ENCODE data around the gene DEF6.
A peak's percentile ranks its signal among the peaks of the same experiment; 100 is the strongest.

Gene DEF6

DNA sequence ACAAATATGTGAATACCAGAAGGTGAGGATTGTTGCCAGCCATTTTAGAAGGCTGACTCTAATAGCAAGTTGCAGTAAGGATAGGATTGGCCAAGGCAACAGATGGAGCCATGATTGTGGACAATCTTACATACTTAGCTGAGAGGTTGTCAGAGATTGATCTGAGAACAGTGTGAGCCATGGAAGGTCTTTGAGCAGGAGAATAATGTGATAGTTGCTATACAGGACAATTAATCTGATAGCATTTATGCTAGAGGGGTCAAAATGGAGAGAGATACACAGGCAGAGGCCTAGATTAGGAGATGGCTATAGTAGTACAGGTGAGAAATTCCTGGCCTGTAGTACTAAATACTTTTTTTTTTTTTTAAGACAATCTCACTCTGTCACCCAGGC is 68.6 kb downstream of the DEF6 start:
- TF ChIP-seq, protein P1, sequence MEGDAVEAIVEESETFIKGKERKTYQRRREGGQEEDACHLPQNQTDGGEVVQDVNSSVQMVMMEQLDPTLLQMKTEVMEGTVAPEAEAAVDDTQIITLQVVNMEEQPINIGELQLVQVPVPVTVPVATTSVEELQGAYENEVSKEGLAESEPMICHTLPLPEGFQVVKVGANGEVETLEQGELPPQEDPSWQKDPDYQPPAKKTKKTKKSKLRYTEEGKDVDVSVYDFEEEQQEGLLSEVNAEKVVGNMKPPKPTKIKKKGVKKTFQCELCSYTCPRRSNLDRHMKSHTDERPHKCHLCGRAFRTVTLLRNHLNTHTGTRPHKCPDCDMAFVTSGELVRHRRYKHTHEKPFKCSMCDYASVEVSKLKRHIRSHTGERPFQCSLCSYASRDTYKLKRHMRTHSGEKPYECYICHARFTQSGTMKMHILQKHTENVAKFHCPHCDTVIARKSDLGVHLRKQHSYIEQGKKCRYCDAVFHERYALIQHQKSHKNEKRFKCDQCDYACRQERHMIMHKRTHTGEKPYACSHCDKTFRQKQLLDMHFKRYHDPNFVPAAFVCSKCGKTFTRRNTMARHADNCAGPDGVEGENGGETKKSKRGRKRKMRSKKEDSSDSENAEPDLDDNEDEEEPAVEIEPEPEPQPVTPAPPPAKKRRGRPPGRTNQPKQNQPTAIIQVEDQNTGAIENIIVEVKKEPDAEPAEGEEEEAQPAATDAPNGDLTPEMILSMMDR (IDR thresholded peaks at IDR 0.05; ENCODE audit: insufficient read depth, low read length, poor library complexity, severe bottlenecking), result no peak
- no peaks in the 10 kb centered on the region for H3K27me3 ChIP-seq (replicated peaks; ENCODE audit: control insufficient read depth, insufficient read depth, low read length)
- H3K4me3 ChIP-seq (replicated peaks; ENCODE audit: low read depth, low read length), result no peak overlapping the region
- H3K36me3 ChIP-seq (ENCODE audit: control insufficient read depth, insufficient read depth, low read length), result no peaks in the 10 kb centered on the region
- no peak for DNase-seq (ENCODE audit: extremely low read depth, insufficient read length)

DNA sequence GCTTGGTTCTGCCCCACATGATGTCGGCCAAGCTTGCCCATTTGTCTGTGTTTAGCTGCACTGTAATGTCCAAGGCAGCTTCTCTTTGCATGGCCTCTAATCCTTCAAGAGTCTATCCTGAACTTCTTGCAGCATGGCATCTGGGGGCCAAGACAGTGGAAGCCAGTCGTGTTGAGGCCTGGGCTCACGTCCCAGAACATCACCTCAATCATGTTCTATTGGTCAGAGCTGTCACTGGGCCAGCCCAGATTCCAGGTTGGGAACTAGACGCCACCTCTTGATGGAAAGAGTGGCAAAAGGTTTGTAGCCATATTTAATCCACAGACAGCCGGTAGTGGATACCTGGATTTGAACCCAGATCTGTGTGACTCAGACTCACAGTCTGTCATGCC is 70.0 kb downstream of the DEF6 start:
- no peak for DNase-seq (ENCODE audit: extremely low read depth, insufficient read length)
- TF ChIP-seq, protein P1 (IDR thresholded peaks at IDR 0.05; ENCODE audit: insufficient read depth, low read length, poor library complexity, severe bottlenecking), result no peak
- H3K4me3 ChIP-seq (replicated peaks; ENCODE audit: low read depth, low read length), result no peak overlapping the region
- no peaks in the 10 kb centered on the region for H3K27me3 ChIP-seq (replicated peaks; ENCODE audit: control insufficient read depth, insufficient read depth, low read length)
- no peaks in the 10 kb centered on the region for H3K36me3 ChIP-seq (ENCODE audit: control insufficient read depth, insufficient read depth, low read length)

DNA sequence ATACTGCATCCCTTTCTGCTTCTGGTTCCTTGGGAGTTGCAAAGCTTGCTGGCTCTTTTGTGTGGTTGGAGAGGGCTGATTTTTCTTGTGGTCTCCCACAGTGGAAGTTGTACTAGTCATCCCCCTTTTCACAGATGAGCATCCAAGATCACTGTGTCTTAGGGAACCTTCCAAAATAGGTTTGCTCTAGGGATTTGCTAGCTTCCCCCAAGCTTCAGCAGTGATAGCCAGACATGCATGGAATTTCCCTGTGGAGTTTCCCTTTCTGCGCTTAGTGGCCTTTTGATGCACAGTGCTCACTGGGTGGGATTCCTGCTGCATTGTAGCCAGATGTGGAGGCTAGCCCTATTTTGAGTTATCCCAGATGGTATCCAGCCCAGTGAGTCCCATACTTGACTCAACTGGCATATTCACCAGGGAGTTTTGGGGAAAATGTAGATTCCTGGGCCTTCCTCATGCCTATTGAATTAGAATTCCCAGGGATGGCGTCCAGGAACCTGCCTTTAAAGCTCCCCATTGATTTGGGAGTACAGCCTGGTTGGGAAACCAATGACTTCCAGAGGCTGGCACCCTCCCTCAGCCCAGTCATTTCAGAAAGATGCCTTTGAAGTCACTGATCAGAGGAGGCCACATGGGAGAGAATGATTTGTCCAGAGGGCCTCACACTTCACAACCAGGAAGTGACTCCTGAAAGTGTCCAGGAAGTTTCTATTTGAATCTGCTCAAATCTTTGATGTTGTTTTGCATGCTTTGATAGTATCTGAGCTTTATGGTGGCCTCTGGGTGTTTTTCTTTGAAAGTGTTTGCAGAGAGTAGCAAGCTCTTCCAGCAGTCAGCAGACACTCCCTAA is 70.6 kb downstream of the DEF6 start:
- Histone ChIP-seq H3K4me3 (replicated peaks; ENCODE audit: low read depth, low read length) (no peak overlapping the region), H3K36me3 (ENCODE audit: control insufficient read depth, insufficient read depth, low read length) (no peaks in the 10 kb centered on the region), H3K27me3 (replicated peaks; ENCODE audit: control insufficient read depth, insufficient read depth, low read length) (no peaks in the 10 kb centered on the region)
- DNase-seq (ENCODE audit: extremely low read depth, insufficient read length), result peak; percentile 29
- TF ChIP-seq, protein P1 (IDR thresholded peaks at IDR 0.05; ENCODE audit: insufficient read depth, low read length, poor library complexity, severe bottlenecking), result no peak

DNA sequence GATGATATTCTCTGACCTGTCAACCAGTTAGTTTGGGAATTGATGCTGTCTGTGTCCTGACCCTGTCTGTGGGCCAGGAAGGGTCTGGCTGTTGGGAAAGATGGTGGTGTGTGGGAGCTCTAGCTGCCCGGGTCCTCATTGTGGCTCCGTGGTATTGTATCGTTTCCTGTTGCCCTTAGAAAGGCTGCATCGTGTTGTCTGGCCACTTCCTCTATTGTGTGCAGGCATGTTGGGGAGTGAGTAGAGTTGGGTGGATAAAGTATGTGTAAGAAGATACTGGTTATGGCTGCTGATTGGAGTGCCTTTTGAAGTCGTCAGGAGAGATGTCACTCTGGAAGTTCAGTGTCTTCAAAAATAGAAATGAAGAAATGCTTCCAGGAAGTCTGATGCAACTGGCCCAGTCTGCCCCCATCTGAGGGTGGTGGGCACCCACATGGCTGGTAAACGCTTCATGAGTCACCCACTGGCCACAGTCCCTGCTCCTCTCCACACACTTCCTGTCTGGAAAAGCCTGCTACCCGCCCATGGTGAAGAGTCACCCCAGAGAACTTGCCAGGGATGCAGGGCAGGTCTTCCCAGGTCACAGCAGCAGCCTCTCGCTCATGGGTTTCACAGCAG is 72.6 kb downstream of the DEF6 start:
- TF ChIP-seq, protein P1 (IDR thresholded peaks at IDR 0.05; ENCODE audit: insufficient read depth, low read length, poor library complexity, severe bottlenecking), result no peak
- DNase-seq (ENCODE audit: extremely low read depth, insufficient read length), result peak; percentile 40
- Histone ChIP-seq H3K36me3 (ENCODE audit: control insufficient read depth, insufficient read depth, low read length) (no peaks in the 10 kb centered on the region; the same call in 1 of the 2 replicates), H3K27me3 (replicated peaks; ENCODE audit: control insufficient read depth, insufficient read depth, low read length) (no peaks in the 10 kb centered on the region), H3K4me3 (replicated peaks; ENCODE audit: low read depth, low read length) (no peak overlapping the region)

DNA sequence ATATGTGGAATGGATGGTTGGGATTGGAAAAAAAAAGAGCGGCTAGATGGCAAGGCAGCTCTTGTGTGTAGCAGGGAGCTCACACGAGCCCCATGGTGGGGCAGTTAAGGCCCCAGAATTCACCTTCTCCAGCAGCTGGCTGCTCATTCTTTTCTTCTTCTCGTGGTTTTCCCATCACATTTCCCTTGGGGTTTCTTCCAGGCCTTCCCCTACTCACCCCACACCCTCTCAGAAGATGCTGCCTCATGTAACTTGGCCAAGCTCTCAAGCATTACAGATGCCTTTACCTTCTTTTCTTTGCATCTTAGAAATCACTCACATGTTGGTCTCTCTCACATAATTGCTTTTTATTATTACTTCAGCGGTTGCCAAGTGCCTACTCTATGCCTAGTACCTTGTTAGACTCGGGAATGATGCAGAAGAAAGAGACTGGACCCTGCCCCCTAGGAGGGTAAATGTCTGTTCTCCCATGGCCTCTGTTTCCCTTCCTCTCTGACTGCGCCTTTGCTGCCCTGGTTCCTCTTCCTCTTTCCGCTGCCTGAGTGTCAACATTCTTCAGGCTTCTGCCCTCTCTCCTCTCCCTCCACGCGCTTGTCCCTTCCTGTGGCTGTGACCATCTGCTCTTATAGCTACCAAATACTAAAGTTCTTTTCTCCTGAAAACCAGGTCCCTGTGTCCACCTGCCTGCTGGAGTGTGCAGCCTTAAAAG is 73.3 kb downstream of the DEF6 start:
- DNase-seq (ENCODE audit: extremely low read depth, insufficient read length), result no peak
- no peak overlapping the region for H3K4me3 ChIP-seq (replicated peaks; ENCODE audit: low read depth, low read length)
- TF ChIP-seq, protein P1 (IDR thresholded peaks at IDR 0.05; ENCODE audit: insufficient read depth, low read length, poor library complexity, severe bottlenecking), result no peak
- H3K36me3 ChIP-seq (ENCODE audit: control insufficient read depth, insufficient read depth, low read length), result no peaks in the 10 kb centered on the region; the same call in 1 of the 2 replicates
- no peaks in the 10 kb centered on the region for H3K27me3 ChIP-seq (replicated peaks; ENCODE audit: control insufficient read depth, insufficient read depth, low read length)

Data from GM06990 (cell line).